ENCODE results near the gene C6orf47. TPM values are rescaled to one million over a fixed set of nuclear protein-coding genes. Genes with fewer than 3 reads are reported as not detected.

The C6orf47 gene
- total and polyA plus RNA-seq, 2 of the 13 experiments (the other 11 are each of a cell fraction or from before 2014, with no cell fraction given): 1.7 to 18.1 TPM

GRCh38 chr6:31702819-31703716, 42.5 kb upstream of the C6orf47 start, which contains the start of gene ABHD16A (continued):
- TF ChIP-seq ZNF784 (CRISPR knock-in tag; IDR thresholded peaks at IDR 0.05; ENCODE audit: borderline replicate concordance) (0 out of 2 replicates have a peak, but pooled peaks have one; percentile 22), ZBTB38 (CRISPR knock-in tag; IDR thresholded peaks at IDR 0.05) (peak; percentile 20; the same call in 1 of the 2 replicates), SNAI1 (CRISPR knock-in tag; IDR thresholded peaks at IDR 0.05; ENCODE audit: borderline replicate concordance) (peak; percentile 54; the same call in 1 of the 2 replicates), ZNF232 (CRISPR knock-in tag; IDR thresholded peaks at IDR 0.05; ENCODE audit: borderline replicate concordance) (peak; percentile 41; the same call in 1 of the 2 replicates), MIER2 (CRISPR knock-in tag; IDR thresholded peaks at IDR 0.05) (peak; percentile 11; the same call in 1 of the 2 replicates), ZNF709 (CRISPR knock-in tag; IDR thresholded peaks at IDR 0.05) (no peak), MAZ (IDR thresholded peaks at IDR 0.05; ENCODE audit: borderline replicate concordance, low read depth, low read length) (peak; percentile 78), MAZ (CRISPR knock-in tag; IDR thresholded peaks at IDR 0.05; ENCODE audit: low read depth) (peak; percentile 69; the same call in 1 of the 2 replicates), PRDM4 (CRISPR knock-in tag; IDR thresholded peaks at IDR 0.05; ENCODE audit: borderline replicate concordance) (peak; percentile 56; the same call in 1 of the 2 replicates), KLF12 (CRISPR knock-in tag; IDR thresholded peaks at IDR 0.05; ENCODE audit: borderline replicate concordance) (peak; percentile 58; the same call in 1 of the 2 replicates), SSRP1 (CRISPR knock-in tag; IDR thresholded peaks at IDR 0.05) (no peak), MAFK (conservative IDR thresholded peaks at IDR 0.05 in 1 of 2, IDR thresholded peaks at IDR 0.05 in 1 of 2; ENCODE audit: low read length in 2 of 2) (0 out of 4 replicates have a peak, but pooled peaks of 1 of the 2 experiments have one; percentile 5), ZFP37 (CRISPR knock-in tag; IDR thresholded peaks at IDR 0.05; ENCODE audit: borderline replicate concordance) (peak; percentile 9; the same call in 1 of the 2 replicates), MEIS1 (CRISPR knock-in tag; IDR thresholded peaks at IDR 0.05; ENCODE audit: borderline replicate concordance) (no peak), RFX5 (IDR thresholded peaks at IDR 0.05; ENCODE audit: low read depth, low read length) (no peak), HNF4G (IDR thresholded peaks at IDR 0.05; ENCODE audit: borderline replicate concordance, low read depth, low read length) (peak; percentile 63; the same call in 1 of the 2 replicates), HNF4G (CRISPR knock-in tag; IDR thresholded peaks at IDR 0.05; ENCODE audit: borderline replicate concordance, low read depth) (0 out of 2 replicates have a peak, but pooled peaks have one; percentile 35), RBFOX2 (IDR thresholded peaks at IDR 0.05; ENCODE audit: low read depth, low read length) (peak; percentile 86)
- TF ChIP-seq, protein P1, sequence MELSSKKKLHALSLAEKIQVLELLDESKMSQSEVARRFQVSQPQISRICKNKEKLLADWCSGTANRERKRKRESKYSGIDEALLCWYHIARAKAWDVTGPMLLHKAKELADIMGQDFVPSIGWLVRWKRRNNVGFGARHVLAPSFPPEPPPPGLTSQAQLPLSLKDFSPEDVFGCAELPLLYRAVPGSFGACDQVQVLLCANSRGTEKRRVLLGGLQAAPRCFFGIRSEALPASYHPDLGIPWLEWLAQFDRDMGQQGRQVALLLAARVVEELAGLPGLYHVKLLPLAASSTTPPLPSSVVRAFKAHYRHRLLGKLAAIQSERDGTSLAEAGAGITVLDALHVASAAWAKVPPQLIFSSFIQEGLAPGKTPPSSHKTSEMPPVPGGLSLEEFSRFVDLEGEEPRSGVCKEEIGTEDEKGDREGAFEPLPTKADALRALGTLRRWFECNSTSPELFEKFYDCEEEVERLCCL (CRISPR knock-in tag; IDR thresholded peaks at IDR 0.05; ENCODE audit: borderline replicate concordance): no peak; the same call in 1 of the 2 replicates
- TF ChIP-seq, protein P2, sequence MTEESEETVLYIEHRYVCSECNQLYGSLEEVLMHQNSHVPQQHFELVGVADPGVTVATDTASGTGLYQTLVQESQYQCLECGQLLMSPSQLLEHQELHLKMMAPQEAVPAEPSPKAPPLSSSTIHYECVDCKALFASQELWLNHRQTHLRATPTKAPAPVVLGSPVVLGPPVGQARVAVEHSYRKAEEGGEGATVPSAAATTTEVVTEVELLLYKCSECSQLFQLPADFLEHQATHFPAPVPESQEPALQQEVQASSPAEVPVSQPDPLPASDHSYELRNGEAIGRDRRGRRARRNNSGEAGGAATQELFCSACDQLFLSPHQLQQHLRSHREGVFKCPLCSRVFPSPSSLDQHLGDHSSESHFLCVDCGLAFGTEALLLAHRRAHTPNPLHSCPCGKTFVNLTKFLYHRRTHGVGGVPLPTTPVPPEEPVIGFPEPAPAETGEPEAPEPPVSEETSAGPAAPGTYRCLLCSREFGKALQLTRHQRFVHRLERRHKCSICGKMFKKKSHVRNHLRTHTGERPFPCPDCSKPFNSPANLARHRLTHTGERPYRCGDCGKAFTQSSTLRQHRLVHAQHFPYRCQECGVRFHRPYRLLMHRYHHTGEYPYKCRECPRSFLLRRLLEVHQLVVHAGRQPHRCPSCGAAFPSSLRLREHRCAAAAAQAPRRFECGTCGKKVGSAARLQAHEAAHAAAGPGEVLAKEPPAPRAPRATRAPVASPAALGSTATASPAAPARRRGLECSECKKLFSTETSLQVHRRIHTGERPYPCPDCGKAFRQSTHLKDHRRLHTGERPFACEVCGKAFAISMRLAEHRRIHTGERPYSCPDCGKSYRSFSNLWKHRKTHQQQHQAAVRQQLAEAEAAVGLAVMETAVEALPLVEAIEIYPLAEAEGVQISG (CRISPR knock-in tag; IDR thresholded peaks at IDR 0.05): peak; percentile 90

All from HepG2 (cell line).